Measurements from ENCODE around the gene ATAD1.

ATAD1 gene

DNA sequence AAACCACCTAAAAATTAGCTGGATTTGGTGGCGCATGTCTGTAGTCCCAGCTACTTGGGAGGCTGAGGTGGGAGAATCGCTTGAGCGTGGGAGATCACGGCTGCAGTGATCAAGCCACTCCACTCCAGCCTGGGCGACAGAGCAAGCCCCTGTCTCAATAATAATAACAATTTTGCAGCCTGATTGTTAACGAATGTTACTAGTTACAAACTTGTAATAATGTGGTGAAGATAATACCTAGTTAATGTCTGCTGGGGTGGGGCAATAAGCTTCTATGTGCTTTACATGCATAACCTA lies 1.2 kb upstream of the ATAD1 start:
- Histone ChIP-seq H4K12ac (ENCODE audit: low read depth, low read length) (no peak overlapping the region), H2AK5ac (ENCODE audit: low read length) (no peak overlapping the region), H3K27ac (ENCODE audit: low read depth, low read length) (no peak overlapping the region), H3K79me2 (ENCODE audit: control insufficient read depth, insufficient read depth, low read length, poor library complexity) (peaks cover 4% of the 10 kb centered on the region), H3K23ac (ENCODE audit: low read length) (no peak overlapping the region), H2BK12ac (ENCODE audit: low read length) (no peak overlapping the region), H4K8ac (ENCODE audit: low read depth, low read length) (no peak overlapping the region), H3K36me3 (ENCODE audit: control insufficient read depth in 1 of 2, insufficient read depth in 2 of 2, low read length in 2 of 2) (no peaks in the 10 kb centered on the region), H3K18ac (ENCODE audit: low read length) (no peak overlapping the region), H3K4me2 (ENCODE audit: low read length) (no peak overlapping the region), H3K14ac (ENCODE audit: low read length) (no peak overlapping the region), H3K4me3 (ENCODE audit: low read depth, low read length) (no peak overlapping the region), H2BK5ac (ENCODE audit: low read depth, low read length, poor library complexity) (no peak overlapping the region), H3K79me1 (ENCODE audit: low read length) (peaks cover 6% of the 10 kb centered on the region), H3K4ac (ENCODE audit: low read depth, low read length) (no peak overlapping the region), H3K4me1 (ENCODE audit: control insufficient read depth in 1 of 2, insufficient read depth in 2 of 2, low read length in 2 of 2) (peaks cover 0 to 3% of the 10 kb centered on the region in 2 experiments), H3K9me3 (ENCODE audit: insufficient read depth, low read depth, low read length) (no peaks in the 10 kb centered on the region), H3K27me3 (ENCODE audit: insufficient read depth, low read length) (no peaks in the 10 kb centered on the region), H2BK120ac (ENCODE audit: insufficient read depth, low read length, poor library complexity) (no peak overlapping the region), H3K9ac (ENCODE audit: low read length) (no peak overlapping the region), H2AFZ (ENCODE audit: insufficient read depth, low read length, poor library complexity) (no peak overlapping the region), H4K91ac (ENCODE audit: low read depth, low read length) (no peak overlapping the region)
- DNase-seq, result no peak
- WGBS (ENCODE audit: extremely low coverage, insufficient coverage, insufficient read length), result no CpG with 5 or more reads among the region's 6 CpGs

DNA sequence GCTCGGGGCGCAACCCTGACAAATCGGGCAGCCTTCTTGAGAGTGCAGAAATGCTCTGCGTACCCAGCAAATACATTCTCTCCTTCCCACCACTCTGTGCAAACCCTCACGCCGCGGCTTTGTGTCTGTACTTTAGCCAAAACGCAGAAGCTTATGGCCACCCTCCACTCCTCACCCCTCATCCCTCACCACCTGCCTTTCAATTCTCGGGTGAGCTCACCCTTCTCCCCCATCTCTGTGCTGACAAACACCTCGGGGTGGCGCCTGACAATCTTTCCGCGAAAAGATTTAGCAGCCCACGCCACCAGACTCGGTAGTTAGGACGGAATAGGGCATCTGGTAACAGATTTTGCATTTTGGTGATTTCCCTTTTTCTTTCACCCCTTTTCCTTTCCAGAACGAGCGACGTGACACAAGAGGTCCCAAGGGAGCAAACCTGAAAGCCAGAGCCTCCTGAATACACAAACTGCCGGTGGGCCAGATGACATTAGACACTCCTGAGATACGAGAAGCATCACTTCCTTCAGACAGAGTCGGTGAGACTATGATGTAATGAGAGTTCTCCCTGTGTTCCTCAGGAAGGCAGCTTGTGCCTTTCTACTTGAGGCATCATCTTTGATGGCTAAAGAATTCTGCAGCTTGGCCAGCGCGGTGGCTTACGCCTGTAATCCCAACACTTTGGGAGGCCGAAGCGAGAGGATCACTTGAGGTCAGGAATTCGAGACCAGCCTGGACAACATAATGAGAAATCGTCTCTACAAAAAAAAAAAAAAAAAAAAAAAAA lies 671 bp upstream of the ATAD1 start:
- no peak overlapping the region for H3K14ac ChIP-seq (ENCODE audit: low read length)
- no peaks in the 10 kb centered on the region for H3K36me3 ChIP-seq (ENCODE audit: control insufficient read depth in 1 of 2, insufficient read depth in 2 of 2, low read length in 2 of 2)
- H4K91ac ChIP-seq (ENCODE audit: low read depth, low read length), result no peak overlapping the region
- DNase-seq, result peak; percentile 5 to 27
- H2AFZ ChIP-seq (ENCODE audit: insufficient read depth, low read length, poor library complexity), result peak overlapping the region; percentile 74
- no peak overlapping the region for H3K4ac ChIP-seq (ENCODE audit: low read depth, low read length)
- no peak overlapping the region for H2BK5ac ChIP-seq (ENCODE audit: low read depth, low read length, poor library complexity)
- peak overlapping the region; percentile 66 for H4K8ac ChIP-seq (ENCODE audit: low read depth, low read length)
- peaks cover 4% of the 10 kb centered on the region for H3K79me2 ChIP-seq (ENCODE audit: control insufficient read depth, insufficient read depth, low read length, poor library complexity)
- no peak overlapping the region for H2BK120ac ChIP-seq (ENCODE audit: insufficient read depth, low read length, poor library complexity)
- H3K27me3 ChIP-seq (ENCODE audit: insufficient read depth, low read length), result no peaks in the 10 kb centered on the region
- H3K4me2 ChIP-seq (ENCODE audit: low read length), result peak overlapping the region; percentile 94
- no peak overlapping the region for H3K18ac ChIP-seq (ENCODE audit: low read length)
- H3K9me3 ChIP-seq (ENCODE audit: insufficient read depth, low read depth, low read length), result no peaks in the 10 kb centered on the region
- H3K4me3 ChIP-seq (ENCODE audit: low read depth, low read length), result peak overlapping the region; percentile 83
- no CpG with 5 or more reads among the region's 29 CpGs for WGBS (ENCODE audit: extremely low coverage, insufficient coverage, insufficient read length)
- H3K23ac ChIP-seq (ENCODE audit: low read length), result no peak overlapping the region
- H3K79me1 ChIP-seq (ENCODE audit: low read length), result peaks cover 6% of the 10 kb centered on the region
- H2AK5ac ChIP-seq (ENCODE audit: low read length), result no peak overlapping the region
- H4K12ac ChIP-seq (ENCODE audit: low read depth, low read length), result peak overlapping the region; percentile 27
- no peak overlapping the region for H2BK12ac ChIP-seq (ENCODE audit: low read length)
- H3K27ac ChIP-seq (ENCODE audit: low read depth, low read length), result no peak overlapping the region
- peak overlapping the region; percentile 49 for H3K9ac ChIP-seq (ENCODE audit: low read length)
- H3K4me1 ChIP-seq (ENCODE audit: control insufficient read depth in 1 of 2, insufficient read depth in 2 of 2, low read length in 2 of 2), result peaks cover 0 to 3% of the 10 kb centered on the region in 2 experiments

DNA sequence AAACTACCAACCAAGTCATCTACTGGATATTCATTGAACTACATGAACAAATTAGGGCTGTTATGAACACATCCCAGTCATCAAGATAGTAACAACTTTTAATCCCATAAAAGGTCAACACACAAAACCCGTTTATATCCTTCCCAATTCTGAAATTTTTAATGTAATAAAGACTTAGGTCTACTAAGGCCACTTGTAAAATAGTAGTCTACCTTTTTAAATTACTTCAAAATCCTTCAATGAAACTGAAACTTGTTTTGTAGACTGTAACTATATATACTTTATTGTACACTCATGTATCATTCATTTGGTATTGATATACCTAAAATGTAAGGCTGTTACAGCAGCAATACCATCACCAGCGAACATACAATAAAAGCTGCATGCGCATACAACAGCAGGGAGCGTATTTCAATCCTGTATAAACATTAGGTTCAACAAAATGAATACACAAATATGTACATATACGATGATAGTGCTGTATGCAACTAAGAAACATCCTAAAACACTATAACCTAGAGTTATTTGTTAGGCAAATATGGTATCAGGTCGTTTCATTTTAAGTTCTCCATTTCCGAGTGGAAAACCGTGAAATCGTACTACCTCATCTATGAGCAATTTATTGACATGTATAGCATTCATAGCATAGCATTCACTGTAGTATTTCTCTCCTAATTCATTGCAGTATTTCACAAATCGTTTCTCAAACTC lies 973 bp downstream of the ATAD1 start:
- DNase-seq, result peak in 1 of 2 donors; percentile 28
- Histone ChIP-seq H3K4ac (ENCODE audit: low read depth, low read length) (peak overlapping the region; percentile 89), H3K9ac (ENCODE audit: low read length) (no peak overlapping the region), H3K4me1 (ENCODE audit: control insufficient read depth in 1 of 2, insufficient read depth in 2 of 2, low read length in 2 of 2) (peaks cover 0 to 3% of the 10 kb centered on the region in 2 experiments), H4K91ac (ENCODE audit: low read depth, low read length) (no peak overlapping the region), H4K12ac (ENCODE audit: low read depth, low read length) (no peak overlapping the region), H3K9me3 (ENCODE audit: insufficient read depth, low read depth, low read length) (no peaks in the 10 kb centered on the region), H3K4me2 (ENCODE audit: low read length) (peak overlapping the region; percentile 94), H3K18ac (ENCODE audit: low read length) (no peak overlapping the region), H3K4me3 (ENCODE audit: low read depth, low read length) (peak overlapping the region; percentile 83), H2AFZ (ENCODE audit: insufficient read depth, low read length, poor library complexity) (no peak overlapping the region), H4K8ac (ENCODE audit: low read depth, low read length) (no peak overlapping the region), H3K14ac (ENCODE audit: low read length) (no peak overlapping the region), H3K79me2 (ENCODE audit: control insufficient read depth, insufficient read depth, low read length, poor library complexity) (peaks cover 4% of the 10 kb centered on the region), H2BK120ac (ENCODE audit: insufficient read depth, low read length, poor library complexity) (no peak overlapping the region), H3K79me1 (ENCODE audit: low read length) (peaks cover 6% of the 10 kb centered on the region), H3K27me3 (ENCODE audit: insufficient read depth, low read length) (no peaks in the 10 kb centered on the region), H2AK5ac (ENCODE audit: low read length) (no peak overlapping the region), H3K36me3 (ENCODE audit: control insufficient read depth in 1 of 2, insufficient read depth in 2 of 2, low read length in 2 of 2) (peaks cover 1 to 3% of the 10 kb centered on the region in 2 experiments), H3K23ac (ENCODE audit: low read length) (no peak overlapping the region), H2BK12ac (ENCODE audit: low read length) (no peak overlapping the region), H2BK5ac (ENCODE audit: low read depth, low read length, poor library complexity) (no peak overlapping the region), H3K27ac (ENCODE audit: low read depth, low read length) (no peak overlapping the region)
- no CpG with 5 or more reads among the region's 10 CpGs for WGBS (ENCODE audit: extremely low coverage, insufficient coverage, insufficient read length)

DNA sequence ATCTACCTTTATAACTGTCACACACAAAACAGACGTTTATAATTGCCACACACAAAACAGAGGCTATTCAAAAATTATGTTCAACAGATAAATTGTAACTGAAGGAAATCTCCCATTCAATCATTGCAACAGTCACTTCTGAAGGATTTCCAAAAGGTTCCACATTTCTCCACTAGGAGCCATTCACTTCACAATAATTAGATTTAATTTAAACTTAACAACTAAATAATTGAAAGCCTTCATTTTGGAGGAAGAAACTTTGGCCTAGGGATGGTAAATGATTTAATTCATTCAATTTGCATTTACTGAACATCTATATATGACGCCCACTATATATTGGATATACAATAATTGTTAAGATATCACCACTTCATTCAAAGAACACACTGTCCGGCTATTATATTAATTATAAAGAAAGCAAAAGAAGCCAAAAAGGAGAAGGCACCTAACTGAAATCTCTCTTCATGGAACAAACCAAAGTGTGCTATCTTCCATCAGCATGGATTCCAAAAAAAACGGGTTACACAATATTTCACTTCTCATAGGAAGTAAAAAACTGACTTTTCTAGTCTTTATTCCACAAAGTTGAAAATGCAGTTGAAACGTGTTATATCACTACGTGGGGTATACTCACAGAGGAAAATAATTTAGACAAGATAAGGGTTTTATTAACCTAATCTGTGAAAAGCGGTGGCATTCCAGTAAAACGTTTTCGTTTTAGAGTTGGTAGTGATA lies 1.7 kb downstream of the ATAD1 start:
- H3K14ac ChIP-seq (ENCODE audit: low read length), result no peak overlapping the region
- no peak overlapping the region for H3K27ac ChIP-seq (ENCODE audit: low read depth, low read length)
- DNase-seq, result no peak
- no peaks in the 10 kb centered on the region for H3K27me3 ChIP-seq (ENCODE audit: insufficient read depth, low read length)
- no peak overlapping the region for H3K4ac ChIP-seq (ENCODE audit: low read depth, low read length)
- peaks cover 1 to 3% of the 10 kb centered on the region in 2 experiments for H3K36me3 ChIP-seq (ENCODE audit: control insufficient read depth in 1 of 2, insufficient read depth in 2 of 2, low read length in 2 of 2)
- no peak overlapping the region for H2BK5ac ChIP-seq (ENCODE audit: low read depth, low read length, poor library complexity)
- no peak overlapping the region for H2AK5ac ChIP-seq (ENCODE audit: low read length)
- H2AFZ ChIP-seq (ENCODE audit: insufficient read depth, low read length, poor library complexity), result no peak overlapping the region
- H4K8ac ChIP-seq (ENCODE audit: low read depth, low read length), result no peak overlapping the region
- H3K4me1 ChIP-seq (ENCODE audit: control insufficient read depth in 1 of 2, insufficient read depth in 2 of 2, low read length in 2 of 2), result peaks cover 0 to 3% of the 10 kb centered on the region in 2 experiments
- no peaks in the 10 kb centered on the region for H3K9me3 ChIP-seq (ENCODE audit: insufficient read depth, low read depth, low read length)
- no peak overlapping the region for H4K91ac ChIP-seq (ENCODE audit: low read depth, low read length)
- H3K9ac ChIP-seq (ENCODE audit: low read length), result no peak overlapping the region
- no CpG with 5 or more reads among the region's 9 CpGs for WGBS (ENCODE audit: extremely low coverage, insufficient coverage, insufficient read length)
- H3K79me1 ChIP-seq (ENCODE audit: low read length), result peaks cover 6% of the 10 kb centered on the region
- H4K12ac ChIP-seq (ENCODE audit: low read depth, low read length), result no peak overlapping the region
- H3K4me3 ChIP-seq (ENCODE audit: low read depth, low read length), result no peak overlapping the region
- H3K23ac ChIP-seq (ENCODE audit: low read length), result no peak overlapping the region
- H3K4me2 ChIP-seq (ENCODE audit: low read length), result no peak overlapping the region
- H3K18ac ChIP-seq (ENCODE audit: low read length), result no peak overlapping the region
- H2BK12ac ChIP-seq (ENCODE audit: low read length), result no peak overlapping the region
- peaks cover 4% of the 10 kb centered on the region for H3K79me2 ChIP-seq (ENCODE audit: control insufficient read depth, insufficient read depth, low read length, poor library complexity)
- H2BK120ac ChIP-seq (ENCODE audit: insufficient read depth, low read length, poor library complexity), result no peak overlapping the region
